Measurements from ENCODE around the gene AQR. TPM values are rescaled to one million over a fixed set of nuclear protein-coding genes. Genes with fewer than 3 reads are reported as not detected.

AQR gene
- total RNA-seq, 1 experiment from 2014 or later, result 41.4 TPM

DNA sequence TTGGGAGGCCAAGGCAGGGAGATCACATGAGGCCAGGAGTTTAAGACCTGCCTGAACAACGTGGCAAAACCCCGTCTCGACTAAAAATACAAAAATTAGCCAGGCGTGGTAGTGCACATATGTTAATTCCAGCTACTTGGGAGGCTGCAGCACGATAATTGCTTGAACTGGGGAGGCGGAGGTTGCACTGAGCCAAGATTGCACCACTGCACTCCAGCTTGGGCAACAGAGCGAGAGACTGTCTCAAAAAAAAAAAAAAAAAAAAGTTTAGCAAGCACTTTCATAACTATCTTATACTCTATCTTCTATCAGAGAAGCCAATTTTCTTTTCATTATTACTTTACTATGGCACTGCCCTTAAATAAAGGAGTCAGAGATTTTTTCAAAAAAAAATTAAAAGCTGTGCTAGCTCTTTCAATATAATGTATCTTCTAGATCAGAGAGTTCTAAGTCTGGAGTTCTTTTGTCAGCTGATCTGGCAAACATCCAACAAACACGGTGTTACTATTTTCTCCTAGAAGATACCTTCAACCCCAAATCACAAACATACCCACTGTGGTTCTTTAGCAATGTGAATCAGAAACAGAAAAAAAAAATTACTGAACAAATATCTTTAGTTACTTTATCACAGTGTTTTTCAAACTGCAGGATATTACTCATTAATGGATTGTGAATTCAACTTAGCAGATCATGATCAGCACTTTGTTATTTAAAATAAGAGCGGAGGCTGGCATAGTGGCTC lies 15.5 kb upstream of the AQR start:
- POLR2A ChIA-PET, result interaction anchor here (0.6 to 0.7 kb wide), 3 partner anchors 96 to 1926 kb away, joined by 5 to 11 read pairs (median 5); no protein-coding TSS in a partner anchor
- ATAC-seq, result no peak
- H3K36me3 ChIP-seq (ENCODE audit: control insufficient read depth, insufficient read depth, low read length), result peaks cover 12% of the 10 kb centered on the region
- CTCF ChIA-PET, result no interaction called here
- H3K27ac ChIP-seq (ENCODE audit: low read length), result no peak overlapping the region
- H3K4me1 ChIP-seq (ENCODE audit: control insufficient read depth, insufficient read depth, low read length), result peaks cover 22% of the 10 kb centered on the region
- TF ChIP-seq, protein P1, sequence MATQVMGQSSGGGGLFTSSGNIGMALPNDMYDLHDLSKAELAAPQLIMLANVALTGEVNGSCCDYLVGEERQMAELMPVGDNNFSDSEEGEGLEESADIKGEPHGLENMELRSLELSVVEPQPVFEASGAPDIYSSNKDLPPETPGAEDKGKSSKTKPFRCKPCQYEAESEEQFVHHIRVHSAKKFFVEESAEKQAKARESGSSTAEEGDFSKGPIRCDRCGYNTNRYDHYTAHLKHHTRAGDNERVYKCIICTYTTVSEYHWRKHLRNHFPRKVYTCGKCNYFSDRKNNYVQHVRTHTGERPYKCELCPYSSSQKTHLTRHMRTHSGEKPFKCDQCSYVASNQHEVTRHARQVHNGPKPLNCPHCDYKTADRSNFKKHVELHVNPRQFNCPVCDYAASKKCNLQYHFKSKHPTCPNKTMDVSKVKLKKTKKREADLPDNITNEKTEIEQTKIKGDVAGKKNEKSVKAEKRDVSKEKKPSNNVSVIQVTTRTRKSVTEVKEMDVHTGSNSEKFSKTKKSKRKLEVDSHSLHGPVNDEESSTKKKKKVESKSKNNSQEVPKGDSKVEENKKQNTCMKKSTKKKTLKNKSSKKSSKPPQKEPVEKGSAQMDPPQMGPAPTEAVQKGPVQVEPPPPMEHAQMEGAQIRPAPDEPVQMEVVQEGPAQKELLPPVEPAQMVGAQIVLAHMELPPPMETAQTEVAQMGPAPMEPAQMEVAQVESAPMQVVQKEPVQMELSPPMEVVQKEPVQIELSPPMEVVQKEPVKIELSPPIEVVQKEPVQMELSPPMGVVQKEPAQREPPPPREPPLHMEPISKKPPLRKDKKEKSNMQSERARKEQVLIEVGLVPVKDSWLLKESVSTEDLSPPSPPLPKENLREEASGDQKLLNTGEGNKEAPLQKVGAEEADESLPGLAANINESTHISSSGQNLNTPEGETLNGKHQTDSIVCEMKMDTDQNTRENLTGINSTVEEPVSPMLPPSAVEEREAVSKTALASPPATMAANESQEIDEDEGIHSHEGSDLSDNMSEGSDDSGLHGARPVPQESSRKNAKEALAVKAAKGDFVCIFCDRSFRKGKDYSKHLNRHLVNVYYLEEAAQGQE (IDR thresholded peaks at IDR 0.05; ENCODE audit: insufficient read depth in 1 of 2, low read depth in 2 of 2, low read length in 1 of 2), result no peak
- in situ Hi-C loops (cut with HindIII; ENCODE audit: low pct_unique_long_range_greater_than_20kb, low sequenced_read_pairs) (no loop called here), intact Hi-C loops (cut with micrococcal nuclease; ENCODE audit: unreplicated experiment) (no loop called here)
- no peaks in the 10 kb centered on the region for H3K9me3 ChIP-seq (ENCODE audit: control insufficient read depth, insufficient read depth, low read depth, low read length)
- BruUV-seq (replicated peaks), result no TSS peak
- no peak overlapping the region for H3K4me3 ChIP-seq (ENCODE audit: low read depth in 2 of 2, low read length in 2 of 2)
- no peaks in the 10 kb centered on the region for H3K27me3 ChIP-seq (ENCODE audit: control insufficient read depth, insufficient read depth, low read length)
- no peak for DNase-seq (ENCODE audit: low read depth, low spot score)

DNA sequence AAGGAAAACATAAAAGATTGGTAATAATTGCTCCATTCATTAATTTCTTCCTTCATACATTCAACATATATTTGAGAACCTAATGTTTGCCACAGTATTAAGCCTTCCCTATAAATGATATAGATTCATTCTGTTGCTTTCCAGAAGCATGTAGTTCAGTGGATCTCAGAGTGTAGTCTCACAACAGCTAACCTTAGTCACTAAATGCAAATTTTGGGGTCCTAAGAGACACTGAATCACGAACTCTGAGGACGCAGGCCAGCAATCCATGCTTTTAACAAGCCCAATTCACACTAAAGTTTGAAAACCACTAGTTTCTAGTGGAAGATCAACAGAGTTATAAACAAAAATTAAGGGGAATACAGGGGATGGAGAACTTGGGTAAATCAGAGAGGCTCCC lies 7.2 kb upstream of the AQR start:
- in situ Hi-C loops (cut with HindIII; ENCODE audit: low pct_unique_long_range_greater_than_20kb, low sequenced_read_pairs), result no loop called here
- TF ChIP-seq, protein P2, sequence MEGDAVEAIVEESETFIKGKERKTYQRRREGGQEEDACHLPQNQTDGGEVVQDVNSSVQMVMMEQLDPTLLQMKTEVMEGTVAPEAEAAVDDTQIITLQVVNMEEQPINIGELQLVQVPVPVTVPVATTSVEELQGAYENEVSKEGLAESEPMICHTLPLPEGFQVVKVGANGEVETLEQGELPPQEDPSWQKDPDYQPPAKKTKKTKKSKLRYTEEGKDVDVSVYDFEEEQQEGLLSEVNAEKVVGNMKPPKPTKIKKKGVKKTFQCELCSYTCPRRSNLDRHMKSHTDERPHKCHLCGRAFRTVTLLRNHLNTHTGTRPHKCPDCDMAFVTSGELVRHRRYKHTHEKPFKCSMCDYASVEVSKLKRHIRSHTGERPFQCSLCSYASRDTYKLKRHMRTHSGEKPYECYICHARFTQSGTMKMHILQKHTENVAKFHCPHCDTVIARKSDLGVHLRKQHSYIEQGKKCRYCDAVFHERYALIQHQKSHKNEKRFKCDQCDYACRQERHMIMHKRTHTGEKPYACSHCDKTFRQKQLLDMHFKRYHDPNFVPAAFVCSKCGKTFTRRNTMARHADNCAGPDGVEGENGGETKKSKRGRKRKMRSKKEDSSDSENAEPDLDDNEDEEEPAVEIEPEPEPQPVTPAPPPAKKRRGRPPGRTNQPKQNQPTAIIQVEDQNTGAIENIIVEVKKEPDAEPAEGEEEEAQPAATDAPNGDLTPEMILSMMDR (IDR thresholded peaks at IDR 0.05), result no peak
- TF ChIP-seq SIN3A (IDR thresholded peaks at IDR 0.05; ENCODE audit: borderline replicate concordance, insufficient read depth, low read depth, low read length) (no peak), POLR2AphosphoS5 (IDR thresholded peaks at IDR 0.05; ENCODE audit: low read depth, low read length) (no peak), TCF7L2 (IDR thresholded peaks at IDR 0.05; ENCODE audit: low read depth, low read length) (no peak)
- TF ChIP-seq, protein P1 (IDR thresholded peaks at IDR 0.05; ENCODE audit: insufficient read depth in 1 of 2, low read depth in 2 of 2, low read length in 1 of 2), result no peak
- no TSS peak for BruUV-seq (replicated peaks)
- POLR2A ChIA-PET, result no interaction called here
- DNase-seq (ENCODE audit: low read depth, low spot score), result no peak
- no peaks in the 10 kb centered on the region for H3K36me3 ChIP-seq (ENCODE audit: control insufficient read depth, insufficient read depth, low read length)
- H3K4me3 ChIP-seq (ENCODE audit: low read depth in 2 of 2, low read length in 2 of 2), result no peak overlapping the region
- CTCF ChIA-PET, result no interaction called here
- no peaks in the 10 kb centered on the region for H3K9me3 ChIP-seq (ENCODE audit: control insufficient read depth, insufficient read depth, low read depth, low read length)
- intact Hi-C loops (cut with micrococcal nuclease; ENCODE audit: unreplicated experiment), result no loop called here
- ATAC-seq, result no peak
- no peak overlapping the region for H3K27ac ChIP-seq (ENCODE audit: low read length)
- no peaks in the 10 kb centered on the region for H3K4me1 ChIP-seq (ENCODE audit: control insufficient read depth, insufficient read depth, low read length)
- no peaks in the 10 kb centered on the region for H3K27me3 ChIP-seq (ENCODE audit: control insufficient read depth, insufficient read depth, low read length)
